ENCODE data around the gene IPO8.
A peak's percentile ranks its signal among the peaks of the same experiment; 100 is the strongest.
"Not testable (repeated sequence)": the region's sequence is repeated elsewhere in the genome, so short reads cannot be mapped to it uniquely, and the experiment has no call there.

The IPO8 gene

GRCh38 chr12:30624009-30624408 lies 71.7 kb downstream of the IPO8 start:
- DNase-seq (ENCODE audit: insufficient read length) (no peak), FAIRE-seq (no peak)

GRCh38 chr12:30622509-30622908 lies 73.2 kb downstream of the IPO8 start:
- DNase-seq (ENCODE audit: insufficient read length), result peak; percentile 12
- FAIRE-seq, result peak; percentile 82
- no peak for TF ChIP-seq POLR2A (IDR thresholded peaks at IDR 0.05; ENCODE audit: low read depth, low read length)

More at GRCh38 chr12:30624009-30624408, 71.7 kb downstream of the IPO8 start:
- TF ChIP-seq POLR2A (IDR thresholded peaks at IDR 0.05; ENCODE audit: low read depth, low read length) (no peak), TAF1 (IDR thresholded peaks at IDR 0.05; ENCODE audit: borderline replicate concordance, low read depth, low read length) (no peak), POLR2AphosphoS5 (IDR thresholded peaks at IDR 0.05; ENCODE audit: low read depth, low read length) (no peak)

- not testable (repeated sequence) for FAIRE-seq; DNase-seq (ENCODE audit: insufficient read length)
Measured at GRCh38 chr12:30621663-30622241, 73.9 kb downstream of the IPO8 start.

DNA sequence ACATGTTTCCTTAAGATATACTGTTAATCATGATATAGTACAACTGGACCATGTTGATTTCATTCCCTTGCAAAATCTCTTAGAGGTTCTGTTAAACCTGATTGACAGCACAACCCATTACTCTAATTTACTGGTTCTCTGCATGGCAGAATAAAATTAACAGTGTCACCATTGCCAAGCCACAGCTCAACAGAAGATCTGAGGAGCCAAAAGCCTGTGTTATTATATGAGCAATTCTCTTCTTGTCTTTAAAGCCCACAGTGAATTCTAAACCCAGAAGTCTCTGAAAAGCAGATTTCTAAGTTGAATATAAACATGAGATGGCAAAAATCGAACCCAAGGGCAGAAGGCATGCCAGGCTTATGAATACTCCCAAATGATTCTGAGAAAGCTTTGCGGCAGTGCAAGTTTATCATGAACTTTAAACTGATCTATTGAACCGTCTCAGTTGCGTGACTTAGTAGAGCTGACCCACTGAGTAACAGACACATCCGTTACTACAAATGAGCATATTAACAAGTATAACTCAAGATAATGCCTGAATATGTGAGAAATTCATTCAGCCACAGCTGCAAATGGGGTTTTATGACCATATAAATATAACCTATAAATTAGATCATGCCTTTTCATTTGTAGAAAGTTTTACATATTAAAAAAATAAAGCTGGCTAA lies 78.2 kb downstream of the IPO8 start:
- no peak for TF ChIP-seq POLR2A (IDR thresholded peaks at IDR 0.05; ENCODE audit: low read depth, low read length)
- no peak for TF ChIP-seq POLR2AphosphoS5 (IDR thresholded peaks at IDR 0.05; ENCODE audit: low read depth, low read length)
- TF ChIP-seq TAF1 (IDR thresholded peaks at IDR 0.05; ENCODE audit: borderline replicate concordance, low read depth, low read length), result no peak
- FAIRE-seq (no peak), DNase-seq (ENCODE audit: insufficient read length) (no peak)

GRCh38 chr12:30614031-30614430 lies 81.6 kb downstream of the IPO8 start:
- TF ChIP-seq POLR2A (IDR thresholded peaks at IDR 0.05; ENCODE audit: low read depth, low read length), result no peak
- TF ChIP-seq TAF1 (IDR thresholded peaks at IDR 0.05; ENCODE audit: borderline replicate concordance, low read depth, low read length), result no peak
- TF ChIP-seq POLR2AphosphoS5 (IDR thresholded peaks at IDR 0.05; ENCODE audit: low read depth, low read length), result no peak
- no peak for DNase-seq (ENCODE audit: insufficient read length)
- FAIRE-seq, result no peak

DNA sequence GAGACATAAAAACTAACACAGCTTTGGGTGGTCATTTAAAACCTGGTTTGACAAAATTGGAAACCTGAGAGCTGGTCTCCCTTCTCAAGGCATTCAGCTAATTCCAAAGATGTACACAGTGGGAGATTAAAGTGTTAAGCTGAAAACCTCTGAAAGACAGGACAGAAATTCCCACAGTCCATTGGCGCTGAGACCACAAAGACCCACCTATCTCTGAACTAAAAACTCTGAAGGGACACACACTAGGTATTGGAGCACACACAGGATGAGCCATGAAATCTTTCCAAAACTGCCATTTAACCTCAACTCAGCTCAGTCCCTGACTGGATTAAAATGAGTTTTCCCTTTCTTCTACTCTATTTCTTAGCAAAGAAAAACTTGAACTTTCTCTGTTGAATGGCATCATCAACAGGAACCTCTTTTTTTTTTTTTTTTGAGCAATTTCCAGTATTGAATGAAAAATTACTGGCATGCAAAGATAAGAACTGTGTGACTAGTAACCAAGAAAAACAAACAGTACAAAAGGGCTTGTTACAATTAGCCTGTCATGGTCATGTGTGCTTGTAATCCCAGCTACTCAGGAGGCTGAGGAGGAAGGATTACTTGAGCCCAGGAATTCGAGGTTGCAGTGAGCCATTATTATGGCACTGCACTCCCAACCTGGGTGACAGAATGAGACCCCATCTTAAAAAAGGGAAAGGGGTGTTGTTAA lies 82.4 kb downstream of the IPO8 start:
- FAIRE-seq, result no peak
- no peak for DNase-seq (ENCODE audit: insufficient read length)
- TF ChIP-seq POLR2A (IDR thresholded peaks at IDR 0.05; ENCODE audit: low read depth, low read length), result no peak

GRCh38 chr12:30610718-30611117 lies 85.0 kb downstream of the IPO8 start:
- TF ChIP-seq POLR2AphosphoS5 (IDR thresholded peaks at IDR 0.05; ENCODE audit: low read depth, low read length) (no peak), TAF1 (IDR thresholded peaks at IDR 0.05; ENCODE audit: borderline replicate concordance, low read depth, low read length) (no peak)
- DNase-seq (ENCODE audit: insufficient read length), result no peak
- FAIRE-seq, result no peak

GRCh38 chr12:30609819-30610218 lies 85.8 kb downstream of the IPO8 start:
- DNase-seq (ENCODE audit: insufficient read length); FAIRE-seq: not testable (repeated sequence)

- not testable (repeated sequence) for DNase-seq (ENCODE audit: insufficient read length); FAIRE-seq
Measured at GRCh38 chr12:30604302-30604701, 91.4 kb downstream of the IPO8 start.

DNA sequence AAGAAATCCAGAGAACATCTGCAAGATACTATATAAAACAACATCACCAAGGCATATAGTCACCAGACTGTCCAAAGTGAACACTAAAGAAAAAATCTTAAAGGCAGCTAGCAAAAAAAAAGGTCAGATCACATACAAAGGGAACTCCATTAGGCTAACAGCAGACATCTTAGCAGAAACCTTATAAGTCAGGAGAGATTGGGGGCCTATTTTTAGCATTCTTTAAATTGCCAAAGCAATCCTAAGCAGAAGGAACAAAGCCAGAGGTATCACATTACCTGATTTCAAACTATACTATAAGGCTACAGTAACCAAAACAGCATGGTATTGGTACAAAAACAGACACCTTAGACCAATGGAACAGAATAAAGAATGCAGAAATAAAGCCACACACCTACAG lies 92.5 kb downstream of the IPO8 start:
- TF ChIP-seq POLR2AphosphoS5 (IDR thresholded peaks at IDR 0.05; ENCODE audit: low read depth, low read length) (no peak), TAF1 (IDR thresholded peaks at IDR 0.05; ENCODE audit: borderline replicate concordance, low read depth, low read length) (no peak), POLR2A (IDR thresholded peaks at IDR 0.05; ENCODE audit: low read depth, low read length) (no peak)
- FAIRE-seq (no peak), DNase-seq (ENCODE audit: insufficient read length) (no peak)

DNA sequence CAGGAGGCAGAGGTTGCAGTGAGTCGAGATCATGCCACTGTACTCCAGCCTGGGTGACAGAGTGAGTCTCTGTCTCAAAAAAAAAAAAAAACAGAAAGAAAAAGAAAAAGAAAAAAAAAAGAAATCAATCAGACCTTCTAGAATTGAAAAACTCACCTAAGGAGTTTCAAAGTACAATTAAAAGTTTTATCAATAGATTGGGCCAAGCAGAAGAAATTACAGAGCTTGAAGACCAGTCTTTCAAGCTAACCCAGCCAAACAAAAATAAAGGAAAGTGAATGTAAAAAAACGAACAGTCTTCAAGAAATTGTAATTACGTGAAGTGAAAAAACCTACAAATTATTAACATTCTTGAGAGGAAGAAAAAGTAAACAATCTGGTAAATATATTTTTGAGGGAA lies 93.0 kb downstream of the IPO8 start:
- FAIRE-seq, result no peak
- no peak for DNase-seq (ENCODE audit: insufficient read length)
- no peak for TF ChIP-seq POLR2A (IDR thresholded peaks at IDR 0.05; ENCODE audit: low read depth, low read length)
- no peak for TF ChIP-seq TAF1 (IDR thresholded peaks at IDR 0.05; ENCODE audit: borderline replicate concordance, low read depth, low read length)
- no peak for TF ChIP-seq POLR2AphosphoS5 (IDR thresholded peaks at IDR 0.05; ENCODE audit: low read depth, low read length)

GRCh38 chr12:30599608-30600007 lies 96.1 kb downstream of the IPO8 start:
- DNase-seq (ENCODE audit: insufficient read length) (no peak), FAIRE-seq (no peak)
- no peak for TF ChIP-seq TAF1 (IDR thresholded peaks at IDR 0.05; ENCODE audit: borderline replicate concordance, low read depth, low read length)
- TF ChIP-seq POLR2AphosphoS5 (IDR thresholded peaks at IDR 0.05; ENCODE audit: low read depth, low read length), result no peak
- no peak for TF ChIP-seq POLR2A (IDR thresholded peaks at IDR 0.05; ENCODE audit: low read depth, low read length)

- FAIRE-seq (no peak), DNase-seq (ENCODE audit: insufficient read length) (no peak)
- no peak for TF ChIP-seq POLR2A (IDR thresholded peaks at IDR 0.05; ENCODE audit: low read depth, low read length)
- no peak for TF ChIP-seq TAF1 (IDR thresholded peaks at IDR 0.05; ENCODE audit: borderline replicate concordance, low read depth, low read length)
- no peak for TF ChIP-seq POLR2AphosphoS5 (IDR thresholded peaks at IDR 0.05; ENCODE audit: low read depth, low read length)
Measured at GRCh38 chr12:30598889-30599288, 96.8 kb downstream of the IPO8 start.
